ENCODE results near the gene TENM4.

Gene TENM4

GRCh38 chr11:79444923-79445322, 4.1 kb upstream of the TENM4 start:
- TF ChIP-seq RAD21 (IDR thresholded peaks at IDR 0.05; ENCODE audit: low read depth) (no peak), USF1 (IDR thresholded peaks at IDR 0.05) (no peak), EP300 (IDR thresholded peaks at IDR 0.05; ENCODE audit: borderline replicate concordance) (no peak), TAF1 (IDR thresholded peaks at IDR 0.05; ENCODE audit: low read depth) (no peak), YY1 (IDR thresholded peaks at IDR 0.05; ENCODE audit: low read depth) (no peak), EGR1 (IDR thresholded peaks at IDR 0.05) (no peak), ZBTB7A (IDR thresholded peaks at IDR 0.05; ENCODE audit: low read depth) (no peak), FOXM1 (IDR thresholded peaks at IDR 0.05; ENCODE audit: borderline replicate concordance, low read depth) (no peak), NFIC (IDR thresholded peaks at IDR 0.05) (no peak), CEBPB (IDR thresholded peaks at IDR 0.05) (no peak), CREB1 (IDR thresholded peaks at IDR 0.05; ENCODE audit: low read depth) (no peak), TCF12 (IDR thresholded peaks at IDR 0.05; ENCODE audit: low read depth) (no peak), TEAD4 (IDR thresholded peaks at IDR 0.05) (no peak), REST (IDR thresholded peaks at IDR 0.05; ENCODE audit: low read depth) (no peak), MAX (IDR thresholded peaks at IDR 0.05) (no peak)

GRCh38 chr11:79441461-79441875, 638 bp upstream of the TENM4 start:
- TF ChIP-seq FOXM1 (IDR thresholded peaks at IDR 0.05; ENCODE audit: borderline replicate concordance, low read depth) (no peak), TEAD4 (IDR thresholded peaks at IDR 0.05) (no peak), YY1 (IDR thresholded peaks at IDR 0.05; ENCODE audit: low read depth) (no peak), RAD21 (IDR thresholded peaks at IDR 0.05; ENCODE audit: low read depth) (no peak), TAF1 (IDR thresholded peaks at IDR 0.05; ENCODE audit: low read depth) (no peak), USF1 (IDR thresholded peaks at IDR 0.05) (no peak), REST (IDR thresholded peaks at IDR 0.05; ENCODE audit: low read depth) (no peak), NFIC (IDR thresholded peaks at IDR 0.05) (no peak)

- TF ChIP-seq RAD21 (IDR thresholded peaks at IDR 0.05; ENCODE audit: low read depth) (no peak), EP300 (IDR thresholded peaks at IDR 0.05; ENCODE audit: borderline replicate concordance) (no peak), CREB1 (IDR thresholded peaks at IDR 0.05; ENCODE audit: low read depth) (no peak), NFIC (IDR thresholded peaks at IDR 0.05) (no peak), ZBTB7A (IDR thresholded peaks at IDR 0.05; ENCODE audit: low read depth) (no peak), TAF1 (IDR thresholded peaks at IDR 0.05; ENCODE audit: low read depth) (no peak), TEAD4 (IDR thresholded peaks at IDR 0.05) (no peak)
These were observed 802 bp downstream of the TENM4 start for GRCh38 chr11:79439886-79440570.

- TF ChIP-seq USF1 (IDR thresholded peaks at IDR 0.05) (no peak), NFIC (IDR thresholded peaks at IDR 0.05) (no peak), CEBPB (IDR thresholded peaks at IDR 0.05) (no peak), RAD21 (IDR thresholded peaks at IDR 0.05; ENCODE audit: low read depth) (no peak), FOXM1 (IDR thresholded peaks at IDR 0.05; ENCODE audit: borderline replicate concordance, low read depth) (no peak), CREB1 (IDR thresholded peaks at IDR 0.05; ENCODE audit: low read depth) (no peak), TAF1 (IDR thresholded peaks at IDR 0.05; ENCODE audit: low read depth) (no peak), EP300 (IDR thresholded peaks at IDR 0.05; ENCODE audit: borderline replicate concordance) (no peak), TCF12 (IDR thresholded peaks at IDR 0.05; ENCODE audit: low read depth) (no peak), EGR1 (IDR thresholded peaks at IDR 0.05) (no peak), TEAD4 (IDR thresholded peaks at IDR 0.05) (no peak), YY1 (IDR thresholded peaks at IDR 0.05; ENCODE audit: low read depth) (no peak), MAX (IDR thresholded peaks at IDR 0.05) (no peak), REST (IDR thresholded peaks at IDR 0.05; ENCODE audit: low read depth) (no peak), ZBTB7A (IDR thresholded peaks at IDR 0.05; ENCODE audit: low read depth) (no peak)
These were observed 1.4 kb downstream of the TENM4 start for GRCh38 chr11:79439410-79439885.

Data from Ishikawa (cell line).